ENCODE data around the gene MACIR.

MACIR gene

GRCh38 chr5:103245761-103246160, 12.8 kb upstream of the MACIR start:
- no peak for DNase-seq (ENCODE audit: low read depth)

- no peak for DNase-seq (ENCODE audit: low read depth)
Measured at GRCh38 chr5:103247118-103247517, 11.4 kb upstream of the MACIR start.

GRCh38 chr5:103249068-103249467, 9.5 kb upstream of the MACIR start:
- no peak for DNase-seq (ENCODE audit: low read depth)

- no peak for DNase-seq (ENCODE audit: low read depth)
Measured at GRCh38 chr5:103254921-103255320, 3.6 kb upstream of the MACIR start.

- DNase-seq (ENCODE audit: low read depth): no peak
Measured at GRCh38 chr5:103255691-103256090, 2.9 kb upstream of the MACIR start.

GRCh38 chr5:103256178-103256577, 2.4 kb upstream of the MACIR start:
- no peak for DNase-seq (ENCODE audit: low read depth)

- DNase-seq (ENCODE audit: low read depth): peak; percentile 43
Measured at GRCh38 chr5:103258957-103259704, 568 bp downstream of the MACIR start.

GRCh38 chr5:103259705-103260355, 1.3 kb downstream of the MACIR start:
- no peak for DNase-seq (ENCODE audit: low read depth)

GRCh38 chr5:103260951-103261350, 2.4 kb downstream of the MACIR start:
- no peak for DNase-seq (ENCODE audit: low read depth)

- DNase-seq (ENCODE audit: low read depth): no peak
Measured at GRCh38 chr5:103262422-103262871, 3.9 kb downstream of the MACIR start.

- DNase-seq (ENCODE audit: low read depth): no peak
Measured at GRCh38 chr5:103263054-103263453, 4.5 kb downstream of the MACIR start.

GRCh38 chr5:103264508-103264907, 5.9 kb downstream of the MACIR start:
- no peak for DNase-seq (ENCODE audit: low read depth)

- DNase-seq (ENCODE audit: low read depth): no peak
Measured at GRCh38 chr5:103270581-103270980, 12.0 kb downstream of the MACIR start.

- DNase-seq (ENCODE audit: low read depth): no peak
Measured at GRCh38 chr5:103271570-103272289, 13.2 kb downstream of the MACIR start.

GRCh38 chr5:103272377-103272776, 13.8 kb downstream of the MACIR start:
- DNase-seq (ENCODE audit: low read depth): no peak

GRCh38 chr5:103273952-103274351, 15.4 kb downstream of the MACIR start:
- DNase-seq (ENCODE audit: low read depth): no peak

- DNase-seq (ENCODE audit: low read depth): no peak
Measured at GRCh38 chr5:103275851-103276250, 17.3 kb downstream of the MACIR start.

- DNase-seq (ENCODE audit: low read depth): no peak
Measured at GRCh38 chr5:103280967-103281366, 22.4 kb downstream of the MACIR start.

GRCh38 chr5:103283120-103283519, 24.6 kb downstream of the MACIR start:
- DNase-seq (ENCODE audit: low read depth): no peak

- no peak for DNase-seq (ENCODE audit: low read depth)
Measured at GRCh38 chr5:103283869-103284268, 25.3 kb downstream of the MACIR start.

- DNase-seq (ENCODE audit: low read depth): no peak
Measured at GRCh38 chr5:103286622-103287021, 28.1 kb downstream of the MACIR start.

GRCh38 chr5:103289024-103289423, 30.5 kb downstream of the MACIR start:
- DNase-seq (ENCODE audit: low read depth): no peak

- DNase-seq (ENCODE audit: low read depth): no peak
Measured at GRCh38 chr5:103290846-103291245, 32.3 kb downstream of the MACIR start.

All from stimulated activated CD8-positive, alpha-beta memory T cell treated with anti-CD3 and anti-CD28 coated beads, Interleukin-4, amount 100 ng/mL, for 24 hours (primary cell).